Measurements from ENCODE around the gene FAT1.

FAT1 gene

DNA sequence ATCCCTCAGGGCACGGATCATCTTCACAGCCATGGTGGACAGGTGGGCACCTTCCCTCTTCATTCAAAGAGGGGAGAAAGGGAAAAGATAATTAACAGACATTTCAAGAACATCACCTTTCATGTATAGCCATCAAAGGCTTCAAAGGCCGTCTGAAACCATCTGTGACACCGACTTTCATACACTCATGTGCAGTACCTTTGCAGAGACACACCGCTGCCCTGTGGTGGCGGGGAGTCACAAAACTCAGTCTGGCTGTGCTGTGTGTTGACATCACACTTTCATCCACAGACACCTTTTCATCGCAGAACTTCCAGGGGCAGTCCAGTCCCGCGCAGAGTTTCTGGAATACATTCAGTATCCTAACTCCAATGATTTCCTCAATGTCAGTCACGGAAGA, 120.7 kb downstream of the FAT1 start:
- TF ChIP-seq, protein P1, sequence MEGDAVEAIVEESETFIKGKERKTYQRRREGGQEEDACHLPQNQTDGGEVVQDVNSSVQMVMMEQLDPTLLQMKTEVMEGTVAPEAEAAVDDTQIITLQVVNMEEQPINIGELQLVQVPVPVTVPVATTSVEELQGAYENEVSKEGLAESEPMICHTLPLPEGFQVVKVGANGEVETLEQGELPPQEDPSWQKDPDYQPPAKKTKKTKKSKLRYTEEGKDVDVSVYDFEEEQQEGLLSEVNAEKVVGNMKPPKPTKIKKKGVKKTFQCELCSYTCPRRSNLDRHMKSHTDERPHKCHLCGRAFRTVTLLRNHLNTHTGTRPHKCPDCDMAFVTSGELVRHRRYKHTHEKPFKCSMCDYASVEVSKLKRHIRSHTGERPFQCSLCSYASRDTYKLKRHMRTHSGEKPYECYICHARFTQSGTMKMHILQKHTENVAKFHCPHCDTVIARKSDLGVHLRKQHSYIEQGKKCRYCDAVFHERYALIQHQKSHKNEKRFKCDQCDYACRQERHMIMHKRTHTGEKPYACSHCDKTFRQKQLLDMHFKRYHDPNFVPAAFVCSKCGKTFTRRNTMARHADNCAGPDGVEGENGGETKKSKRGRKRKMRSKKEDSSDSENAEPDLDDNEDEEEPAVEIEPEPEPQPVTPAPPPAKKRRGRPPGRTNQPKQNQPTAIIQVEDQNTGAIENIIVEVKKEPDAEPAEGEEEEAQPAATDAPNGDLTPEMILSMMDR (IDR thresholded peaks at IDR 0.05; ENCODE audit: borderline replicate concordance, insufficient read depth, low read depth, low read length): no peak
- H3K4me3 ChIP-seq (ENCODE audit: low read depth, low read length): no peak overlapping the region

DNA sequence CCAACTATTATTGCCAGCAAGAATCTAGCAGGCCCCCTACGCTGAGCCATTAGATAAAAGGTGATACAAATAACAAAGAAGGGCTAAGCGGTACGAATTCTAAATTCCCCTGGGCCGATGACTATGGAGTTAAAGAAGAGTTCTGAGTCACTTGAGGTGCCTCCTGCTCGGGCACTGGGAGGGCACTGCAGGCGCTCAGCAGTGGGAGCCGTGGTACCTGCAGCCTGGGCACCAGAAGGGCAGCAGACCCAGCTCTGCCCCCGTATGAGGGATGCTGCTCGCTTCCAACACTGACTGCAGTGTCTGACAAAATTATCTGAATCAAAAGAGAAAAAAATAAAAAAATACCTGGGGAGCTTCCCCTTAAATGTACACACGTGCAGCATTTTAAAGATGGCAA, 124.2 kb downstream of the FAT1 start:
- TF ChIP-seq, protein P1 (IDR thresholded peaks at IDR 0.05; ENCODE audit: borderline replicate concordance, insufficient read depth, low read depth, low read length): no peak
- H3K4me3 ChIP-seq (ENCODE audit: low read depth, low read length): no peak overlapping the region

- H3K4me3 ChIP-seq (ENCODE audit: low read depth, low read length): no peak overlapping the region
- TF ChIP-seq, protein P1 (IDR thresholded peaks at IDR 0.05; ENCODE audit: borderline replicate concordance, insufficient read depth, low read depth, low read length): no peak
Measured at GRCh38 chr4:186598686-186599085, 125.0 kb downstream of the FAT1 start.

DNA sequence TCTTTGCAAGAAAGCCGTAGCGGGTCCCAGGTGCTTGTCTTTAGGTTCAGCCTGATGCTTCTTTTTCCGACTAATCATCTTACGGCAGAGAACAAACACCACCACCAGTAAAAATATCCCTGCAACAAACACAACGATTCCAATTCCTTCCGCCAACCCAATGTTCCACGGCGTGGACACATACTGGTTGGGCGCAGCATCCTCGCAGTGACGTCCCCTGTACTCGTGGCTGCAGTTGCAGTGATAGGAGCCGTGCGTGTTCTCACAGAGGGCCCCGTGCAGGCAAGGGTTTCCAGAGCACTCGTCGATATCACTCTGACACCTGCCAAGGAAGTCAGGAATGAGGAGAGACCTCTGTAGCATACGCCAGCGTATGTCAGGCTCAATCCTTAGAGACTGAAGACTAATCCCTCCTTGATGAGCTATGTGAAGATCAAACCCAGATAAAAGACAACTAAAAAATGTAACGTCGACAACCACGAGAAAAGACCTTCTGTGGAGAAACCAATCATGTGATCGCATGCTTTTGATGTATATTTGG, 126.7 kb downstream of the FAT1 start:
- no peak overlapping the region for H3K4me3 ChIP-seq (ENCODE audit: low read depth, low read length)
- TF ChIP-seq, protein P1 (IDR thresholded peaks at IDR 0.05; ENCODE audit: borderline replicate concordance, insufficient read depth, low read depth, low read length): no peak

- no peak overlapping the region for H3K4me3 ChIP-seq (ENCODE audit: low read depth, low read length)
- TF ChIP-seq, protein P1 (IDR thresholded peaks at IDR 0.05; ENCODE audit: borderline replicate concordance, insufficient read depth, low read depth, low read length): no peak
Measured at GRCh38 chr4:186596346-186596745, 127.3 kb downstream of the FAT1 start.

GRCh38 chr4:186593587-186593973, 130.1 kb downstream of the FAT1 start:
- TF ChIP-seq, protein P1 (IDR thresholded peaks at IDR 0.05; ENCODE audit: borderline replicate concordance, insufficient read depth, low read depth, low read length): no peak
- no peak overlapping the region for H3K4me3 ChIP-seq (ENCODE audit: low read depth, low read length)

DNA sequence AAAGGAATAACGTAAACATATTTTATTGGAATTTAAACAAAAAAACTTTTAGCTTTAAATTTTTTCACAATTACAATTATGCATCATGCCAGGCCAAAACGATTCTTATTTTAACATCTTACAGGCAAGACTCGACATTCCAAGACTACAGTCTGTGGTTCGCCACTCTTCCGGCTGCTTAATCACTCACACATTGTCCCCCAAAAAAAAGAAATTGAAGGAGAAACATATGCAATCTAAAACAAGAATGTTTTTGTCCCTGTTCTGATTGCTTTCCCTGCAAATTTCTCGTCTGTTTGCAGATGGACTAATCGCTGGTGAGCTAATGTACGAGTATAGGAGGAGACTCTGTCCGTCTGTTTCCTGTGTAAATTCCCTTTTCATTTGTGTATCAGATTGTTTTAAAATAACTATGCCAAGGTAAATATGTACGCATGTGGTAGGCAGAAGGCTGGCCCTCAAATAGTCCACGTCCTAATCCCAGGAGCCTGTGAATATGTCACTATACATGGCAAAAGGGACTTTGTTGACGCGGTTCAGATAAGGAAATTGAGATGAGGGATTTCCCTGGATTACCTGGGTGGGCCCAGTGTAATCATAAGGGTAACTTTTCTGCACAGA, 130.6 kb downstream of the FAT1 start:
- TF ChIP-seq, protein P1 (IDR thresholded peaks at IDR 0.05; ENCODE audit: borderline replicate concordance, insufficient read depth, low read depth, low read length): no peak
- H3K4me3 ChIP-seq (ENCODE audit: low read depth, low read length): no peak overlapping the region

Data from GM12875 (cell line).